NOMO-1 treated with DMSO at 0.1 percent for 48 hours (cell line): Measurements from ENCODE around the gene PLXND1.
"Not testable (repeated sequence)": the region's sequence is repeated elsewhere in the genome, so short reads cannot be mapped to it uniquely, and the experiment has no call there.

Experiments
- DNase-seq: peaks from one replicate; lab custom pipeline; 2025; ENCODE audit not compliant: unreplicated experiment; lab: John Stamatoyannopoulos, UW

The PLXND1 gene

DNA sequence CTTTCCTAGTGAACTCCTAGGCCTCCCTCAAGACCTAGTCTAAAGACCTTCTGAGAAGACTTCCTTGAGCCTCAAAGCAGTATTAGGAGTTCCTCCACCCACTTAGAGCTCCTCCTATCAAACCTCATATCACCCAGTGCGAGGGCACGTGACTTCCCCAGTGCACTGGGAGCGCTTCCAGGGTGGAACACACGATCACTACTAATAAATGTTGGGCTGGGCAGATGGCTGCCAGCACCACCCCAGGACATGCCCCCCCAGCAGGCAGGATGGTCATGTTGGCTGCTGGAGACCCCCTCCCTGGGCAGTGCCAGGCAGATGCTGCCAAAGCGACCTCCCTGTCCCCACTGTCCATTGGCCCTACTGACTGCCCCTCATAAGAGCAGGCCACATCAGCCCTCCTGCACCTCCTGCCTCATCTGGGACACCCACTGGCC is 8.5 kb upstream of the PLXND1 start:
- DNase-seq: no peak

DNA sequence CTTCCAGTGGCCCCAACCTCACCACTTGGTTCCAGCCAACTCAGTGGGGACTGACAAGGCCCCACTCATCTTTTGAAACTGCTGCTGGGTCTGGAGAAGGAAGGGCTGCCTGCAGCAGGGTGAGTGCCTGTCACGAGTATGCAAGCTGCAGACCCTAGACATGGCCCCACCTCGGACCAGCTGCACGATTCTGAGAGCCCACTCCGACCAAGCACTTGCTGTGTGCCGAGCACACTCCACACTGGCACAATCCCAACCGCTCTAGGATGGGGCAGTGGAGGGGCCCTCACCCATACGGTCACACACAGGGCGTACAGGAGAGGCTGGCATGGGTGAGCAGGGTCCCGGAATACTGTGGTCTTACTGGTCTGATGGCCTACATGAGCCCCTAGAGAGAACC is 8.0 kb upstream of the PLXND1 start:
- no peak for DNase-seq

- DNase-seq: no peak
Measured at GRCh38 chr3:129613367-129613740, 6.9 kb upstream of the PLXND1 start.

GRCh38 chr3:129612534-129613366 is 6.3 kb upstream of the PLXND1 start:
- DNase-seq: no peak

DNA sequence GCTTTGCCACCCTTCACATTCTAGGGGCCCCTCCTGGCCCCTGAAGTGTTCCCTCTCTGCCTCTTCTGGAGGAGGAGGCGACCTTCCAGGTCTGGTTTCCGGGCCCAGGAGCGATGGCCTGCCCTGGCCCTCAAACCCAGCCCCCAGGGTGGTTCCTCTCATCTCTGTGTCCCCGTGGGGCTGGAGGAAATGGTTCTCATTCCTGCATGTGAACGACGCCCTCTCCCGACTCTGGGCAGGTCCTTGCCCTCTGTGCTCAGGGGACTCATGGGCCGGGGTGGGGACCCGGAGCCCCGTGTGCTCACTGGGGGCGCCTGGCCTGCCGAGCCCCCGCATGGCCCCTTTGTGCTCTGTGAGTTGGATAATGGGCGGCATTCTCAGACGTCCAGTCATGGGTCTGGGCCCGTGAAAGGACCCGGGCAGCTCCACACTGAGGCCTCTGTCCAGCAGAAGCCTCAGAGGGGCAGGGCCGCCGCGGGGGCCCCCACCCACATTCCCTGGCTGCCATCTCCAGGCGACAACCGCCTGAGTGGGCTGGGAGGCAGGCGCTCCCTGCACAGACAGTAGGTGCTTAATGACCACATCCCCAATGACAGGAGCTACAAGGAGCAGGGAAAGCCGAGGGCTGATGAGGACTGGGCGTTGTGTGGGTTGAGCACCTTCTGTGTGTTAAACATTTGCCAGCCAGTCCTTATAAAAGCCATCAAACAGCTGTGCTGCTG is 5.5 kb upstream of the PLXND1 start:
- no peak for DNase-seq

GRCh38 chr3:129611446-129611800 is 4.9 kb upstream of the PLXND1 start:
- DNase-seq: no peak

GRCh38 chr3:129610794-129611445 is 4.4 kb upstream of the PLXND1 start:
- DNase-seq: not testable (repeated sequence)

DNA sequence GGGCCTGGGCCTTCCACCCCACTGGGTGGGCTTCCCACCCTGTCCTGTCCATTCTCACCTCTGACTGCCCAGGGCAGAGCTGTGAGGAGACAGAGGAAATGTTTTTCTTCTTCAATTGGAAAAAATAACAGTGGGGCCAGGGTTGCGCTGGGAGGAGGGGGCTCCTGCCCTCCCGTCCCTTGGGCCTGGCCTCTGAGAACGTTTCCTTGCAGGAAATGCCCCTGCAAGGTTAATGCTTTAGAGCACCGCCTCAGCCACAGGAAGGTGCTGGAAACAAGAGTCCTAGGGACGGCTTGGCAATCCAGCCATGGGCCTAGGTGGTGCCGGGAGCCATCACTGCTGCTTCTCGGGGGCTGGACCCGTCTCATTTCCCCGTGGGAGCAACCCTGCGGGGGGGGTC is 3.8 kb upstream of the PLXND1 start:
- DNase-seq: no peak

- no peak for DNase-seq
Measured at GRCh38 chr3:129609591-129610182, 3.2 kb upstream of the PLXND1 start.

DNA sequence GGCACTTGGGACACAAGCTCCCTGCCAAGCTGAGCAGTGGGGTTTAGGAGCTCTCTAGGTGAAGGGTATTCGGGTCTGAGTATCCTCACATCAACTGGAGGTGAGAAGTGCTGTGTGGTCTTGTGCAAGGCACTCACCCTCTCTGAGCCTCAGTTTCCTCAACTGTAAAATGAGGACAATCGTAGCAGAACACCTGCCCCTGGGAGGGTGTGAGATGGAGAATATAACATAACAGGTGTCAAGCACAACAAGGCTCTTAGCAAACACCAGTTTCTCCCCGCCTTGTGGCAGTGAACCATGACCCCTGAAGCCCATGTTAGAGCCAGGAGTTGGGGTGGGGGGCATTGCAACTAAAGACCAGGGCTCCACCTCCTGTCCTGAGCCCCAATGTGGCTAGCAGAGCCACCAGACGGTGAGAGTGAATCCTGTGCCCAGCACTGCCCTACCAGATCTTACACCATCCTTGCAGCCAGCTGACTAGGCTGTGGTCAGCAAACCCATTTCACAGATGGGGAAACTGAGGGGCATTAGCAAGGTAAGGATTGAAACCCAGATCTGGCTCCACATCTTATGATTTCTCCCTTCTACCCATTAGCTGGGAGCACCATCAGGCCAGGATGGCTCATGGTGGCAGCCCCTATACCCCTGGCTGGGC is 2.6 kb upstream of the PLXND1 start:
- no peak for DNase-seq

- no peak for DNase-seq
Measured at GRCh38 chr3:129608087-129608935, 1.8 kb upstream of the PLXND1 start.

DNA sequence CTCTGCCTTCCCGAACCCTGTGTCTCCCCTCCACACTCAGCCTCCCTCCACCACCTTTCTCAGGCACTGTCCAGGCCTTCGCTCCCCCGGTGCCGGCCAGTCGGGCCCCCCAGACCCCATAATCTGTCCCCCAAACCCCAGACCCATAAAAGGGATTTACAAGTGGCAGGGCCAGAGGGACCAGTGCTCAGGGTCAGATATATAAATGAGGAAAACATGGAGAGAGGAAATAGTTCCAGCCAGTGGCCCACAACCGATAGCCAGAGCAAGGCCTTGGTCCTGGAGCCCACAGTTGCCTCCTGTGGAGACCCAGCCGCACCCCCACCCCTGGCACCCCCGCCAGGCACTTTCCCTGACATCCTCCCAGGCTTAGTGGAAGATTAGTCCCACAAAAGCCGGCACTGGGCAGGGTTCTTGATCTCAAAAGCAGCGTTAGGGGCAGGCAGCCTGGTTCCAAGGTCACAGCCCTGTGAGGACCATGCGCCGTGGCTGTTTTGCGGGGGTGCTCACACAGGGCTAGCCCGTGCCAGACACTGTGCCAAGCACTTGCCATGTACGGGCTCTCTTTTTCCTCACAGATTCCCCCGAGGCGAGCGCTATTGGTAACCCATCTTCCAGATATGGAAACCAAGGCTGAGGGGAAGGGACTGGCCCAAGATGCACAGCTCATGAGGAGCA is 1.1 kb upstream of the PLXND1 start:
- DNase-seq: no peak

- DNase-seq: no peak
Measured at GRCh38 chr3:129605922-129606635, 397 bp downstream of the PLXND1 start.

- DNase-seq: peak; percentile 82
Measured at GRCh38 chr3:129605203-129605921, 1.1 kb downstream of the PLXND1 start.

GRCh38 chr3:129604767-129605166 is 1.7 kb downstream of the PLXND1 start:
- DNase-seq: no peak

DNA sequence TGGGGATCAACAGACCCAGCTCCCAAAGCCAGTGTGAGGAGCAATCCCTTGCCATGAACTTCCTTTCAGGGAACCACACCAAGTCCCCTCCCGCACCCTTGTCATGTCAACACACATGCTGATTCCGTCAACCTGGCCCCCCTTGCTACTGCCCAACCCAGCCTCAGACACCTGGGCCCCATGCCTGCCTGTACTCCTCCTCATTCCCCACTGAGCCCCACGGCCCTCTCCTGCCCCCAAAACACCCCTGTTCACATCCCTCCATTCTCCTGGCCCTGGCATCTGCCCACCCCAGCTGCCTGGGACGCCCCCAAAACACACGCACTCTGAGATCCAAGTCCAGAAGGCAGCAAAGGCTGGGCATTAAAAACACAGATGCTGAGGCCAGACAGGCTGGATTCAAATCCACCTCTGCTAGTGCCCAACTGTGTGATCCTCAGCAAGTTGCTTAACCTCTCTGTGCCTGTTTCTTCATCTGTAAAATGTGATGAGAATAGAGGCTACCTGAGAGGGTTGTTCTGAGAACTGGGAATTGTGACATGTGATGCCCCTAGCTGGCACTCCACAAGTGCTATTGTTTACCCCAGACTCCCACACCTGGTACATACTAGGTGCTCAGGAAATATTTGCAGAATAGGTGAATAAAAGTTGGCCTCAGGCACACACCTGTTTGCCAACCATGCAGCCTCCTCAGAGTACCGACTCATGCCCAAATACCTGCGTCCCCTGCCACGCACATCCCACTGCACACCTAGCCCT is 2.3 kb downstream of the PLXND1 start:
- no peak for DNase-seq

- DNase-seq: no peak
Measured at GRCh38 chr3:129603561-129603942, 2.9 kb downstream of the PLXND1 start.
